ENCODE results near the gene PLEKHG2. TPM values are rescaled to one million over a fixed set of nuclear protein-coding genes. Genes with fewer than 3 reads are reported as not detected.

Gene PLEKHG2
- total and polyA plus RNA-seq, 9 of the 15 experiments (the other 6 are each of a cell fraction or from before 2014, with no cell fraction given) = 0.98 to 45.7 (median 9.8) TPM

GRCh38 chr19:39432677-39433025 lies 20.2 kb downstream of the PLEKHG2 start (continued):
- TF ChIP-seq NKRF (IDR thresholded peaks at IDR 0.05; ENCODE audit: borderline replicate concordance) (no peak), KLF13 (tag; IDR thresholded peaks at IDR 0.05; ENCODE audit: borderline replicate concordance, low read depth) (no peak), POLR2B (IDR thresholded peaks at IDR 0.05; ENCODE audit: low read depth, partially characterized antibody) (peak; percentile 22), RNF2 (IDR thresholded peaks at IDR 0.05) (no peak), CHD2 (IDR thresholded peaks at IDR 0.05; ENCODE audit: low read depth, low read length) (no peak), THRB (CRISPR knock-in tag; conservative IDR thresholded peaks at IDR 0.05) (0 out of 2 replicates have a peak, but pooled peaks have one; percentile 35), ZNF197 (CRISPR knock-in tag; IDR thresholded peaks at IDR 0.05; ENCODE audit: low read depth) (no peak), SRSF3 (IDR thresholded peaks at IDR 0.05; ENCODE audit: insufficient read depth, low read length) (no peak), SUPT5H (IDR thresholded peaks at IDR 0.05) (peak; percentile 22), POLR2A (conservative IDR thresholded peaks at IDR 0.05) (peak; percentile 12; the same call in 1 of the 2 replicates)
